ENCODE measurements around the gene FCHSD2. TPM values are rescaled to one million over a fixed set of nuclear protein-coding genes. Genes with fewer than 3 reads are reported as not detected.

The FCHSD2 gene
- total and polyA plus RNA-seq, 9 of the 15 experiments (the other 6 are each of a cell fraction or from before 2014, with no cell fraction given), result 1.8 to 14.7 (median 6.4) TPM

DNA sequence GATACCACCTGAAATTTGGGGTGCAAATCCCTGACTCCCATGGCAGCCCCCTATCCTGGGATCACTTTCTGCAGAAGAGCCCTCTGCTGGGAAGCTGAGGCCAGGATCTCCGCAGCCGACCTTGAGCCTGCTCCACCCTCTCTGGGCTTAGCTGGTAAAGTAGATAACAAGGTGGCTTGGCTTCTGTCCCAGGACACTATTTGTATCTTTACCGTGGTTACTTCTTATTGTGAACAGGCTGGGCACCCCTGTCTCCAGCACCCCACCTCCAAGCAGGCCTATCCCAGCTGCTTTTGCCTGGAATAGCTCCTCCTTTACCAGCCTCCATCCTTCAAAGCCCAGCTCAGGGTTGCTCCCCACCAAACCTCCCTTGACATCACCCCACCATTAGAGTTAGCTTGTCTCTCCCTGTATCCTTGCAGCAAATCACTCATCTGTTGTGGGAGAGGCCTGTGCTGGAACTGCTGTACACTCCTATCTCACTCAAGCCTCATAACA is 40.8 kb upstream of the FCHSD2 start (continued):
- TF ChIP-seq RNF2 (IDR thresholded peaks at IDR 0.05), result no peak
- TF ChIP-seq ZFP36 (IDR thresholded peaks at IDR 0.05; ENCODE audit: low read depth, low read length, partially characterized antibody), result peak; percentile 19
- TF ChIP-seq, protein P1, sequence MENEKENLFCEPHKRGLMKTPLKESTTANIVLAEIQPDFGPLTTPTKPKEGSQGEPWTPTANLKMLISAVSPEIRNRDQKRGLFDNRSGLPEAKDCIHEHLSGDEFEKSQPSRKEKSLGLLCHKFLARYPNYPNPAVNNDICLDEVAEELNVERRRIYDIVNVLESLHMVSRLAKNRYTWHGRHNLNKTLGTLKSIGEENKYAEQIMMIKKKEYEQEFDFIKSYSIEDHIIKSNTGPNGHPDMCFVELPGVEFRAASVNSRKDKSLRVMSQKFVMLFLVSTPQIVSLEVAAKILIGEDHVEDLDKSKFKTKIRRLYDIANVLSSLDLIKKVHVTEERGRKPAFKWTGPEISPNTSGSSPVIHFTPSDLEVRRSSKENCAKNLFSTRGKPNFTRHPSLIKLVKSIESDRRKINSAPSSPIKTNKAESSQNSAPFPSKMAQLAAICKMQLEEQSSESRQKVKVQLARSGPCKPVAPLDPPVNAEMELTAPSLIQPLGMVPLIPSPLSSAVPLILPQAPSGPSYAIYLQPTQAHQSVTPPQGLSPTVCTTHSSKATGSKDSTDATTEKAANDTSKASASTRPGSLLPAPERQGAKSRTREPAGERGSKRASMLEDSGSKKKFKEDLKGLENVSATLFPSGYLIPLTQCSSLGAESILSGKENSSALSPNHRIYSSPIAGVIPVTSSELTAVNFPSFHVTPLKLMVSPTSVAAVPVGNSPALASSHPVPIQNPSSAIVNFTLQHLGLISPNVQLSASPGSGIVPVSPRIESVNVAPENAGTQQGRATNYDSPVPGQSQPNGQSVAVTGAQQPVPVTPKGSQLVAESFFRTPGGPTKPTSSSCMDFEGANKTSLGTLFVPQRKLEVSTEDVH (IDR thresholded peaks at IDR 0.05; ENCODE audit: low read depth, partially characterized antibody), result no peak
- TF ChIP-seq HSF4 (CRISPR knock-in tag; IDR thresholded peaks at IDR 0.05; ENCODE audit: borderline replicate concordance), result no peak
- peak in 1 of 2 experiments; percentile 53; a peak in 1 of 4 replicates for TF ChIP-seq RCOR1 (IDR thresholded peaks at IDR 0.05; ENCODE audit: borderline replicate concordance in 1 of 2, low read depth in 2 of 2, low read length in 2 of 2)
- TF ChIP-seq POLR2AphosphoS2 (IDR thresholded peaks at IDR 0.05; ENCODE audit: low read length), result no peak
- no peak for TF ChIP-seq BACH1 (tag; IDR thresholded peaks at IDR 0.05)
- no peak for TF ChIP-seq BMI1 (IDR thresholded peaks at IDR 0.05; ENCODE audit: low read length)
- TF ChIP-seq, protein P2, sequence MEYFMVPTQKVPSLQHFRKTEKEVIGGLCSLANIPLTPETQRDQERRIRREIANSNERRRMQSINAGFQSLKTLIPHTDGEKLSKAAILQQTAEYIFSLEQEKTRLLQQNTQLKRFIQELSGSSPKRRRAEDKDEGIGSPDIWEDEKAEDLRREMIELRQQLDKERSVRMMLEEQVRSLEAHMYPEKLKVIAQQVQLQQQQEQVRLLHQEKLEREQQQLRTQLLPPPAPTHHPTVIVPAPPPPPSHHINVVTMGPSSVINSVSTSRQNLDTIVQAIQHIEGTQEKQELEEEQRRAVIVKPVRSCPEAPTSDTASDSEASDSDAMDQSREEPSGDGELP (CRISPR knock-in tag; IDR thresholded peaks at IDR 0.05; ENCODE audit: borderline replicate concordance), result peak; percentile 71
- TF ChIP-seq NR2C2 (CRISPR knock-in tag; IDR thresholded peaks at IDR 0.05), result no peak
- TF ChIP-seq NR2C2 (tag; IDR thresholded peaks at IDR 0.05), result peak; percentile 51; the same call in 1 of the 2 replicates
- TF ChIP-seq, protein P3, sequence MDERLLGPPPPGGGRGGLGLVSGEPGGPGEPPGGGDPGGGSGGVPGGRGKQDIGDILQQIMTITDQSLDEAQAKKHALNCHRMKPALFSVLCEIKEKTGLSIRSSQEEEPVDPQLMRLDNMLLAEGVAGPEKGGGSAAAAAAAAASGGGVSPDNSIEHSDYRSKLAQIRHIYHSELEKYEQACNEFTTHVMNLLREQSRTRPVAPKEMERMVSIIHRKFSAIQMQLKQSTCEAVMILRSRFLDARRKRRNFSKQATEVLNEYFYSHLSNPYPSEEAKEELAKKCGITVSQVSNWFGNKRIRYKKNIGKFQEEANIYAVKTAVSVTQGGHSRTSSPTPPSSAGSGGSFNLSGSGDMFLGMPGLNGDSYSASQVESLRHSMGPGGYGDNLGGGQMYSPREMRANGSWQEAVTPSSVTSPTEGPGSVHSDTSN (CRISPR knock-in tag; IDR thresholded peaks at IDR 0.05; ENCODE audit: low read depth), result no peak
- TF ChIP-seq, protein P3 (tag; conservative IDR thresholded peaks at IDR 0.05; ENCODE audit: low read depth), result peak; percentile 32; the same call in 1 of the 2 replicates
- TF ChIP-seq FOS (IDR thresholded peaks at IDR 0.05; ENCODE audit: extremely low read depth, insufficient read length), result no peak
- peak; percentile 90 for TF ChIP-seq ESRRA (IDR thresholded peaks at IDR 0.05; ENCODE audit: borderline replicate concordance, low read depth)
- no peak; a peak in 1 of 4 replicates for TF ChIP-seq SRF (CRISPR knock-in tag; IDR thresholded peaks at IDR 0.05)
- TF ChIP-seq SMAD4 (CRISPR knock-in tag; conservative IDR thresholded peaks at IDR 0.05), result 0 out of 2 replicates have a peak, but pooled peaks have one; percentile 29
- no peak for TF ChIP-seq MEF2A (IDR thresholded peaks at IDR 0.05; ENCODE audit: control insufficient read depth, low read depth, low read length)
- TF ChIP-seq ARNT (IDR thresholded peaks at IDR 0.05), result no peak
- peak; percentile 54 for TF ChIP-seq CCNT2 (IDR thresholded peaks at IDR 0.05; ENCODE audit: borderline replicate concordance, extremely low read depth, insufficient read length, low read depth, low read length)
- peak; percentile 34; the same call in 1 of the 2 replicates for TF ChIP-seq CXXC5 (CRISPR knock-in tag; IDR thresholded peaks at IDR 0.05)
- TF ChIP-seq TAL1 (IDR thresholded peaks at IDR 0.05), result peak; percentile 69
- no peak for TF ChIP-seq TRIM28 (IDR thresholded peaks at IDR 0.05)
- TF ChIP-seq CBFA2T2 (conservative IDR thresholded peaks at IDR 0.05), result peak; percentile 48
- TF ChIP-seq MEIS2 (IDR thresholded peaks at IDR 0.05; ENCODE audit: partially characterized antibody), result peak; percentile 81

Data from K562 (cell line).